Retinal pigment epithelial cell (primary cell): Measurements from ENCODE around the gene B3GNT2.
"Not testable (repeated sequence)": the region's sequence is repeated elsewhere in the genome, so short reads cannot be mapped to it uniquely, and the experiment has no call there.

Source experiments
- DNase-seq: peaks from one replicate; pipeline ENCODE4 v3.0.0-alpha.2; 2010; ENCODE audit warnings: low read depth
- H3K4me3 ChIP-seq: 2 replicates; pipeline ENCODE4 v1.5.1; 2011; ENCODE audit warnings: mild to moderate bottlenecking, low read length, control low read depth, moderate library complexity
- TF ChIP-seq, protein P1 (sequence below): conservative IDR thresholded peaks from 2 replicates; pipeline ENCODE4 v1.5.1; 2011; ENCODE audit warnings: low read depth, low read length, control low read depth, inconsistent platforms

B3GNT2 gene

GRCh38 chr2:62196278-62196901 is 475 bp downstream of the B3GNT2 start:
- TF ChIP-seq, protein P1, sequence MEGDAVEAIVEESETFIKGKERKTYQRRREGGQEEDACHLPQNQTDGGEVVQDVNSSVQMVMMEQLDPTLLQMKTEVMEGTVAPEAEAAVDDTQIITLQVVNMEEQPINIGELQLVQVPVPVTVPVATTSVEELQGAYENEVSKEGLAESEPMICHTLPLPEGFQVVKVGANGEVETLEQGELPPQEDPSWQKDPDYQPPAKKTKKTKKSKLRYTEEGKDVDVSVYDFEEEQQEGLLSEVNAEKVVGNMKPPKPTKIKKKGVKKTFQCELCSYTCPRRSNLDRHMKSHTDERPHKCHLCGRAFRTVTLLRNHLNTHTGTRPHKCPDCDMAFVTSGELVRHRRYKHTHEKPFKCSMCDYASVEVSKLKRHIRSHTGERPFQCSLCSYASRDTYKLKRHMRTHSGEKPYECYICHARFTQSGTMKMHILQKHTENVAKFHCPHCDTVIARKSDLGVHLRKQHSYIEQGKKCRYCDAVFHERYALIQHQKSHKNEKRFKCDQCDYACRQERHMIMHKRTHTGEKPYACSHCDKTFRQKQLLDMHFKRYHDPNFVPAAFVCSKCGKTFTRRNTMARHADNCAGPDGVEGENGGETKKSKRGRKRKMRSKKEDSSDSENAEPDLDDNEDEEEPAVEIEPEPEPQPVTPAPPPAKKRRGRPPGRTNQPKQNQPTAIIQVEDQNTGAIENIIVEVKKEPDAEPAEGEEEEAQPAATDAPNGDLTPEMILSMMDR: no peak
- H3K4me3 ChIP-seq: peak overlapping the region; percentile 92

DNA sequence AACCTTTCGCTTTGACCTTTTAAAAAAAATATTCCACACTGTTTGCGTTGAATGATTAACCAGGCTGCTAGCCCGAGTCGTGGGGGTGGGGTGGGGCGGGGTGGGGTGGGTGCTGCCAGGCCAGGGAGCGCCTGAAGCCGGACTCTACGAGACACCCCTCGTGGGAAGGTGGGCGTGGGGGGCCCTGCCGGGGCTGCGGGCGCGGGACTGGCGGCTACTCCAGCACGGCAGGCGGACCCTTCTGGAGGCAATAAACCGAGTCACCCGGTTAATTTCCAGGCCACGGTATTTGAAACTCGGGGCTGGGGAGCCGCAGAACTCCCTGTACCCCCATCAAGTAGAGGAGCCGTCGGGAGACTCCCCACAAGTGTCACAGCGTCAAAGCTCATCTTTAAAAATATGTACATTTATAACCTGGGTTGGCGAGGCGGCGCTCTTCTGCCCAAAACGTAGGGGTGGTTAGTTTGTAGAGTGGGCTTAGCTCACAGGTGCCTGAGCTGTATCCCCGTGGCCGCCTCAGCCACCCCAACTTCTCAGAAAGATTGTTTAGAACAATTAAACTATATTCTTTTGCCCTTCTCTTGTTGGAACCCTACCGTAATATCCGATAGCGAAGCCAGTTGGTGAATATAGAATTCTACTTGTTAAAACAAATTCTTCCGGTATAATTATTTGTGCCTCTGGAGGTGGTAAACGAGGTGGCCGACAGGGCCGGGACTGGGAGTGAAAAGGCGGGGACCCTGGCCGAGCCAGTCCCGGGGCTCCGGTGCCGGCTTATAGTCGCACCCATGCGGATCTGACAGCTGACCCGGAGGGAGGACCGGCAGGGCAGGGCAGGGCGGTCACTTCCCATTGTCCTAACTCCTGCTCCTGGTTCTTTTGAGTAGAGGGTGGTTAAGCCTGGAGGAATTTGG is 1.4 kb downstream of the B3GNT2 start:
- TF ChIP-seq, protein P1: peak; percentile 10
- no peak for DNase-seq
- peak overlapping the region; percentile 92 for H3K4me3 ChIP-seq

More at GRCh38 chr2:62196278-62196901, 475 bp downstream of the B3GNT2 start:
- no peak for DNase-seq

DNA sequence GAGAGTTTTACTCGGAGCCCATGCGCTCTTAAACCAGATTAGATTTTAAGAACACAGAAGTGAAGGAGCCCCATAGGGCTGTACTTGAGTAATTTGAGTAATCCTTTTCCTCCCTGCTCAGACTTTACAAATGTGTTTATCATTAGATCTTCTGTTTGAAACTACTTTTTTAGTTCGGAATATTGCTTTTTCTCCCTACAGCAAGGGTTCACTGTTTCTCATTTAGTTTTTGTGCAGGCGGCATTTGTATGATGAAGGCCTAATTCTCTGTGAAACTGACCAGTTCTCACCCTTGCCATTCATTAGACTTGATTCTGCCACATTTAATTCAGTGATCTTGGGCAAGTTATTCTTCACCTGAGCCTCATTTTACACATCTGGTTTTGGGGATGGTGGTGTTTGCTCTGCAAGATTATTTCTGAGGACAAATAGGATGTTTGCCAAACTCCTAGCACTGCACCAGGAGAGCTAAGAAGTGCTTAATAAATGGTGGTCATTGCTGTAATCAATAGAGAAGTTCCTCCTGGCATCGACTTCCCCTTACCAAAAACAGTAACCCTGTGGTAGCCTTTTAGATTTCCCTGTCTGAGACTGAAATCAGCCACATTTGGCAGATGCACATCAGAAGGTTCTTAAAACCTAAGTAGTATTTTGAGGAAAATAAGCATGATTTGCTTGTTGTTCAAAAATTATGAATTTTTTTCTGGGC is 2.2 kb downstream of the B3GNT2 start:
- peak overlapping the region; percentile 92 for H3K4me3 ChIP-seq
- no peak for DNase-seq
- TF ChIP-seq, protein P1: no peak

DNA sequence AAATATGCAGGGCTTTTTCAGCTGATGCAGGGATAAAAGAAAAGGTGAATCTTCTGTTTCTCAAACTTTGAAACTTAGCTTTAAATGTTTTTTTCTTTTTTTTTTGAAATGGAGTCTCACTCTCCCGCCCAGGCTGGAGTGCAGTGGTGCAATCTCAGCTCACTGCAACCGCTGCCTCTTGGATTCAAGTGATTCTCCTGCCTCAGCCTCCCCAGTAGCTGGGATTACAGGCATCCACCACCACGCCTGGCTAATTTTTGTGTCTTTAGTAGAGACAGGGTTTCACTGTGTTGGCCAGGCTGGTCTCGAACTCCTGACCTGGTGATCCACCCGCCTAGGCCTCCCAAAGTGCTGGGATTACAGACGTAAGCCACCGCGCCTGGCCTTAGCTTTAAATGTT is 2.9 kb downstream of the B3GNT2 start:
- not testable (repeated sequence) for H3K4me3 ChIP-seq, DNase-seq

GRCh38 chr2:62199392-62200125 is 3.6 kb downstream of the B3GNT2 start:
- no peak for DNase-seq
- TF ChIP-seq, protein P1: no peak
- no peak overlapping the region for H3K4me3 ChIP-seq

GRCh38 chr2:62200291-62200841 is 4.5 kb downstream of the B3GNT2 start:
- no peak overlapping the region for H3K4me3 ChIP-seq
- TF ChIP-seq, protein P1: no peak
- DNase-seq: no peak
